ENCODE results near the gene HPDL.
"Not testable (repeated sequence)": the region's sequence is repeated elsewhere in the genome, so short reads cannot be mapped to it uniquely, and the experiment has no call there.

Gene HPDL

GRCh38 chr1:45354838-45355237 is 28.1 kb downstream of the HPDL start:
- no peak for DNase-seq (ENCODE audit: low read depth)
- no peak for TF ChIP-seq CTCF (IDR thresholded peaks at IDR 0.05; ENCODE audit: control insufficient read depth, extremely low read depth, insufficient read depth)

GRCh38 chr1:45355683-45356082 is 29.0 kb downstream of the HPDL start:
- DNase-seq (ENCODE audit: low read depth): no peak
- TF ChIP-seq CTCF (IDR thresholded peaks at IDR 0.05; ENCODE audit: control insufficient read depth, extremely low read depth, insufficient read depth): no peak
- H3K4me3 ChIP-seq (ENCODE audit: low read depth, low read length): no peak overlapping the region

More at GRCh38 chr1:45354838-45355237, 28.1 kb downstream of the HPDL start:
- H3K4me3 ChIP-seq (ENCODE audit: low read depth, low read length): no peak overlapping the region

GRCh38 chr1:45356186-45356585 is 29.5 kb downstream of the HPDL start:
- no peak overlapping the region for H3K4me3 ChIP-seq (ENCODE audit: low read depth, low read length)
- TF ChIP-seq CTCF (IDR thresholded peaks at IDR 0.05; ENCODE audit: control insufficient read depth, extremely low read depth, insufficient read depth): no peak
- no peak for DNase-seq (ENCODE audit: low read depth)

- no peak overlapping the region for H3K4me3 ChIP-seq (ENCODE audit: low read depth, low read length)
- peak; percentile 53 for DNase-seq (ENCODE audit: low read depth)
- peak; percentile 53 for TF ChIP-seq CTCF (IDR thresholded peaks at IDR 0.05; ENCODE audit: control insufficient read depth, extremely low read depth, insufficient read depth)
Observed at GRCh38 chr1:45359882-45360513, 33.3 kb downstream of the HPDL start.

GRCh38 chr1:45360981-45361380 is 34.3 kb downstream of the HPDL start:
- H3K4me3 ChIP-seq (ENCODE audit: low read depth, low read length); DNase-seq (ENCODE audit: low read depth): not testable (repeated sequence)

- no peak for TF ChIP-seq CTCF (IDR thresholded peaks at IDR 0.05; ENCODE audit: control insufficient read depth, extremely low read depth, insufficient read depth)
- no peak for DNase-seq (ENCODE audit: low read depth)
- no peak overlapping the region for H3K4me3 ChIP-seq (ENCODE audit: low read depth, low read length)
Observed at GRCh38 chr1:45364294-45364693, 37.6 kb downstream of the HPDL start.

- no peak overlapping the region for H3K4me3 ChIP-seq (ENCODE audit: low read depth, low read length)
- no peak for DNase-seq (ENCODE audit: low read depth)
- TF ChIP-seq CTCF (IDR thresholded peaks at IDR 0.05; ENCODE audit: control insufficient read depth, extremely low read depth, insufficient read depth): no peak
Observed at GRCh38 chr1:45365051-45365450, 38.4 kb downstream of the HPDL start.

Data from LNCaP clone FGC (cell line).